ENCODE data around the gene IL17C. TPM values are rescaled to one million over a fixed set of nuclear protein-coding genes. Genes with fewer than 3 reads are reported as not detected.
A peak's percentile ranks its signal among the peaks of the same experiment; 100 is the strongest.

Gene IL17C
- total and polyA plus RNA-seq, 9 of the 15 experiments (the other 6 are each of a cell fraction or from before 2014, with no cell fraction given): not detected

- TF ChIP-seq ZNF263 (CRISPR knock-in tag; IDR thresholded peaks at IDR 0.05; ENCODE audit: borderline replicate concordance) (peak; percentile 79), PYGO2 (tag; IDR thresholded peaks at IDR 0.05) (no peak), CREB3 (tag; conservative IDR thresholded peaks at IDR 0.05; ENCODE audit: low read depth) (no peak), CBFA2T2 (conservative IDR thresholded peaks at IDR 0.05) (no peak), SAP30 (IDR thresholded peaks at IDR 0.05; ENCODE audit: borderline replicate concordance, insufficient read depth, low read depth, low read length, poor library complexity, severe bottlenecking) (no peak), ZC3H11A (IDR thresholded peaks at IDR 0.05; ENCODE audit: low read depth, low read length) (no peak), STAG1 (CRISPR knock-in tag; IDR thresholded peaks at IDR 0.05; ENCODE audit: borderline replicate concordance) (0 out of 2 replicates have a peak, but pooled peaks have one; percentile 23)
- Histone ChIP-seq H3K4me3 (no peak overlapping the region), H3K4me1 (replicated peaks in 1 of 2; ENCODE audit: control insufficient read depth in 2 of 2, insufficient read depth in 2 of 2, low read length in 2 of 2) (peaks cover 0 to 8% of the 10 kb centered on the region in 2 experiments; a peak in 1 of 5 replicates), H3K79me2 (ENCODE audit: control insufficient read depth, insufficient read depth, low read length) (peaks cover 39% of the 10 kb centered on the region), H3K36me3 (ENCODE audit: control insufficient read depth, insufficient read depth, low read length) (peaks cover 89% of the 10 kb centered on the region), H3K27ac (ENCODE audit: extremely low read depth, low read depth, low read length) (no peak overlapping the region; the same call in 2 of the 3 replicates), H4K20me1 (replicated peaks; ENCODE audit: control insufficient read depth, insufficient read depth, low read length) (peaks cover 21% of the 10 kb centered on the region), H2AFZ (ENCODE audit: low read depth, low read length) (no peak overlapping the region), H3K9me1 (ENCODE audit: control insufficient read depth, insufficient read depth, low read length) (no peaks in the 10 kb centered on the region), H3K4me2 (ENCODE audit: insufficient read depth, low read length) (no peak overlapping the region), H3K9me3 (replicated peaks; ENCODE audit: control insufficient read depth, insufficient read depth, low read depth, low read length) (no peaks in the 10 kb centered on the region), H3K27me3 (ENCODE audit: control insufficient read depth in 2 of 2, insufficient read depth in 2 of 2, low read length in 2 of 2) (no peaks in the 10 kb centered on the region), H3K9ac (ENCODE audit: insufficient read depth in 1 of 2, low read depth in 2 of 2, low read length in 2 of 2) (peak overlapping the region in 1 of 2 experiments; percentile 40; a peak in 1 of 4 replicates)
- ChIA-PET POLR2A (interaction anchor here (0.6 to 1.2 kb wide), 4 partner anchors 10 to 255 kb away, joined by 3 to 5 read pairs (median 4); partner anchors contain the start of gene ZC3H18), CTCF (ENCODE audit: low intra/inter-chr PET ratio) (no interaction called here)
- WGBS (ENCODE audit: insufficient coverage, low coverage, missing lambda C conversion rate): 91% methylated on average over 11 of the region's 11 CpGs
- intact Hi-C loops (cut with micrococcal nuclease) (no loop called here), in situ Hi-C loops (cut with MboI) (no loop called here)
- no peak for DNase-seq (ENCODE audit: extremely low read depth in 1 of 4, low spot score in 3 of 4)
- ATAC-seq: no peak
- no TSS peak for BruUV-seq (replicated peaks)
- FAIRE-seq: no peak
Observed at GRCh38 chr16:88589441-88589840, 48.9 kb upstream of the IL17C start.

All from K562 (cell line).